ENCODE measurements around the gene LSM7. TPM values are rescaled to one million over a fixed set of nuclear protein-coding genes. Genes with fewer than 3 reads are reported as not detected.

LSM7 gene
- total RNA-seq, 1 experiment from 2014 or later: 93.0 TPM

Other genes with a start within 250 kb of the LSM7 start
- gene MOB3A, start 232.3 kb downstream of the LSM7 start, total RNA-seq (2022): 13.7 and 15.8 TPM in 2 replicates
- 2.7 and 2.8 TPM in 2 replicates for gene IZUMO4, start 231.7 kb downstream of the LSM7 start, total RNA-seq (2022)
- gene AP3D1, start 177.0 kb downstream of the LSM7 start, total RNA-seq (2022): 107 and 108 TPM in 2 replicates
- 39.3 and 42.9 TPM in 2 replicates for gene DOT1L, start 164.7 kb downstream of the LSM7 start, total RNA-seq (2022)
- 38.7 and 43.5 TPM in 2 replicates for gene PLEKHJ1, start 92.3 kb downstream of the LSM7 start, total RNA-seq (2022)
- 83.0 and 83.6 TPM in 2 replicates for gene SF3A2, start 91.8 kb downstream of the LSM7 start, total RNA-seq (2022)
- 3.7 and 5.0 TPM in 2 replicates for gene AMH, start 79.3 kb downstream of the LSM7 start, total RNA-seq (2022)
- 0.73 TPM in 1 of 2 replicates, not detected in the other for gene JSRP1, start 72.2 kb downstream of the LSM7 start, total RNA-seq (2022)
- gene PEAK3, start 46.4 kb downstream of the LSM7 start, total RNA-seq (2022): not detected in 2 replicates
- not detected in 2 replicates for gene LINGO3, start 20.4 kb downstream of the LSM7 start, total RNA-seq (2022)
- gene SPPL2B, start 98 bp upstream of the LSM7 start, total RNA-seq (2022): 56.0 and 59.3 TPM in 2 replicates
- not detected in 2 replicates for gene TMPRSS9, start 31.7 kb upstream of the LSM7 start, total RNA-seq (2022)
- 75.8 and 81.8 TPM in 2 replicates for gene TIMM13, start 99.0 kb upstream of the LSM7 start, total RNA-seq (2022)
- 88.0 and 109 TPM in 2 replicates for gene LMNB2, start 128.4 kb upstream of the LSM7 start, total RNA-seq (2022)
- gene GADD45B, start 147.5 kb upstream of the LSM7 start, total RNA-seq (2022): 26.3 and 36.5 TPM in 2 replicates